GM12892 (cell line): ENCODE data around the gene ADSL.

Experiments used
- DNase-seq: peaks from one replicate; pipeline ENCODE4 v3.0.0; 2011; ENCODE audit not compliant: insufficient read length
- FAIRE-seq: peaks from 2 replicates; lab custom pipeline; 2011; peaks lifted over from hg19 to GRCh38; lab: Jason Lieb, UNC
- POLR2A ChIP-seq: IDR thresholded peaks from 2 replicates; pipeline ENCODE4 v1.6.1; 2011; ENCODE audit warnings: low read depth, low read length, control low read depth
- POLR2AphosphoS5 ChIP-seq: IDR thresholded peaks from 2 replicates; pipeline ENCODE4 v1.6.1; 2011; ENCODE audit warnings: low read depth, low read length, control low read depth
- TAF1 ChIP-seq: IDR thresholded peaks from 2 replicates; pipeline ENCODE4 v1.6.1; 2011; ENCODE audit warnings: low read depth, mild to moderate bottlenecking, control low read depth, low read length, borderline replicate concordance

Gene ADSL

GRCh38 chr22:40429481-40429880, 83.2 kb downstream of the ADSL start:
- peak; percentile 27 for FAIRE-seq
- TF ChIP-seq POLR2A, result no peak
- TF ChIP-seq TAF1, result no peak
- TF ChIP-seq POLR2AphosphoS5, result no peak
- DNase-seq, result no peak

- DNase-seq (no peak), FAIRE-seq (no peak)
Measured at GRCh38 chr22:40430991-40431390, 84.7 kb downstream of the ADSL start.

GRCh38 chr22:40432157-40432556, 85.9 kb downstream of the ADSL start:
- DNase-seq, result no peak
- no peak for FAIRE-seq

More at GRCh38 chr22:40430991-40431390, 84.7 kb downstream of the ADSL start:
- TF ChIP-seq TAF1 (no peak), POLR2AphosphoS5 (no peak), POLR2A (no peak)

GRCh38 chr22:40432625-40433024, 86.3 kb downstream of the ADSL start:
- no peak for DNase-seq
- no peak for FAIRE-seq
- TF ChIP-seq POLR2AphosphoS5, result no peak
- no peak for TF ChIP-seq POLR2A
- no peak for TF ChIP-seq TAF1

More at GRCh38 chr22:40432157-40432556, 85.9 kb downstream of the ADSL start:
- no peak for TF ChIP-seq TAF1
- TF ChIP-seq POLR2AphosphoS5, result no peak
- TF ChIP-seq POLR2A, result no peak

- DNase-seq (no peak), FAIRE-seq (no peak)
- TF ChIP-seq POLR2A, result no peak
- TF ChIP-seq POLR2AphosphoS5, result no peak
- TF ChIP-seq TAF1, result no peak
Measured at GRCh38 chr22:40433416-40434090, 87.3 kb downstream of the ADSL start.

GRCh38 chr22:40434106-40434505, 87.8 kb downstream of the ADSL start:
- DNase-seq, result no peak

GRCh38 chr22:40434745-40435144, 88.4 kb downstream of the ADSL start:
- no peak for DNase-seq
- peak; percentile 58 for FAIRE-seq
- TF ChIP-seq POLR2A (no peak), POLR2AphosphoS5 (no peak), TAF1 (no peak)

More at GRCh38 chr22:40434106-40434505, 87.8 kb downstream of the ADSL start:
- TF ChIP-seq POLR2AphosphoS5, result no peak
- no peak for TF ChIP-seq TAF1
- TF ChIP-seq POLR2A, result no peak
- no peak for FAIRE-seq

- no peak for TF ChIP-seq POLR2A
- no peak for TF ChIP-seq TAF1
- no peak for TF ChIP-seq POLR2AphosphoS5
- DNase-seq (no peak), FAIRE-seq (no peak)
Measured at GRCh38 chr22:40436505-40437431, 90.5 kb downstream of the ADSL start.
